ENCODE data around the gene CAPNS2.
"Not testable (repeated sequence)": the region's sequence is repeated elsewhere in the genome, so short reads cannot be mapped to it uniquely, and the experiment has no call there.

The CAPNS2 gene

GRCh38 chr16:55567382-55567781, 898 bp downstream of the CAPNS2 start:
- no peak for DNase-seq (ENCODE audit: low read depth in 2 of 3, low spot score in 1 of 3)

GRCh38 chr16:55568207-55568606, 1.7 kb downstream of the CAPNS2 start:
- DNase-seq (ENCODE audit: low read depth in 2 of 3, low spot score in 1 of 3) = no peak

- no peak for DNase-seq (ENCODE audit: low read depth in 2 of 3, low spot score in 1 of 3)
Measured at GRCh38 chr16:55569025-55569424, 2.5 kb downstream of the CAPNS2 start.

- no peak for DNase-seq (ENCODE audit: low read depth in 2 of 3, low spot score in 1 of 3)
Measured at GRCh38 chr16:55570159-55570558, 3.7 kb downstream of the CAPNS2 start.

- DNase-seq (ENCODE audit: low read depth in 2 of 3, low spot score in 1 of 3) = no peak
Measured at GRCh38 chr16:55571191-55571897, 4.9 kb downstream of the CAPNS2 start.

- no peak for DNase-seq (ENCODE audit: low read depth in 2 of 3, low spot score in 1 of 3)
Measured at GRCh38 chr16:55572439-55572838, 6.0 kb downstream of the CAPNS2 start.

- DNase-seq (ENCODE audit: low read depth in 2 of 3, low spot score in 1 of 3) = no peak
Measured at GRCh38 chr16:55574811-55575210, 8.3 kb downstream of the CAPNS2 start.

GRCh38 chr16:55575496-55575895, 9.0 kb downstream of the CAPNS2 start:
- no peak for DNase-seq (ENCODE audit: low read depth in 2 of 3, low spot score in 1 of 3)

- no peak for DNase-seq (ENCODE audit: low read depth in 2 of 3, low spot score in 1 of 3)
Measured at GRCh38 chr16:55576384-55576783, 9.9 kb downstream of the CAPNS2 start.

- DNase-seq (ENCODE audit: low read depth in 2 of 3, low spot score in 1 of 3) = no peak
Measured at GRCh38 chr16:55577887-55578286, 11.4 kb downstream of the CAPNS2 start.

- DNase-seq (ENCODE audit: low read depth in 2 of 3, low spot score in 1 of 3) = no peak
Measured at GRCh38 chr16:55585631-55586030, 19.1 kb downstream of the CAPNS2 start.

- DNase-seq (ENCODE audit: low read depth in 2 of 3, low spot score in 1 of 3) = no peak
Measured at GRCh38 chr16:55588799-55589198, 22.3 kb downstream of the CAPNS2 start.

GRCh38 chr16:55592306-55592705, 25.8 kb downstream of the CAPNS2 start:
- DNase-seq (ENCODE audit: low read depth in 2 of 3, low spot score in 1 of 3) = no peak

GRCh38 chr16:55597928-55598327, 31.4 kb downstream of the CAPNS2 start:
- no peak for DNase-seq (ENCODE audit: low read depth in 2 of 3, low spot score in 1 of 3)

- no peak for DNase-seq (ENCODE audit: low read depth in 2 of 3, low spot score in 1 of 3)
Measured at GRCh38 chr16:55605754-55606336, 39.4 kb downstream of the CAPNS2 start.

- no peak for DNase-seq (ENCODE audit: low read depth in 2 of 3, low spot score in 1 of 3)
Measured at GRCh38 chr16:55613613-55614335, 47.3 kb downstream of the CAPNS2 start.

GRCh38 chr16:55615071-55615470, 48.6 kb downstream of the CAPNS2 start:
- DNase-seq (ENCODE audit: low read depth in 2 of 3, low spot score in 1 of 3) = no peak

- DNase-seq (ENCODE audit: low read depth in 2 of 3, low spot score in 1 of 3) = not testable (repeated sequence)
Measured at GRCh38 chr16:55615670-55616069, 49.2 kb downstream of the CAPNS2 start.

Data from stimulated activated CD4-positive, alpha-beta T cell treated with anti-CD3 and anti-CD28 coated beads, Interleukin-12 subunit alpha, Interleukin-12 subunit beta, amount 100 ng/mL, for 48 hours (primary cell).